G401 (cell line): Measurements from ENCODE around the gene PADI1. TPM values are rescaled to one million over a fixed set of nuclear protein-coding genes. Genes with fewer than 3 reads are reported as not detected.

Source experiments
- DNase-seq: peaks from one replicate; pipeline ENCODE4 v3.0.0-alpha.2; 2015; ENCODE audit warnings: low spot score
- in situ Hi-C: cut with HindIII; loops from 2 replicates; pipeline ENCODE4 v1.10.0; 2016; ENCODE audit warnings: low sequenced_read_pairs, mixed read lengths
- total RNA-seq: library from RNA; depleted of rRNA; stranded (reverse); fragments of >200 nt; shearing (Covaris generic); gene quantifications from 2 replicates; pipeline ENCODE4 v1.2.3, GENCODE V29; 2014; rRNA removed

PADI1 gene
- total RNA-seq, 1 experiment from 2014 or later, result not detected

DNA sequence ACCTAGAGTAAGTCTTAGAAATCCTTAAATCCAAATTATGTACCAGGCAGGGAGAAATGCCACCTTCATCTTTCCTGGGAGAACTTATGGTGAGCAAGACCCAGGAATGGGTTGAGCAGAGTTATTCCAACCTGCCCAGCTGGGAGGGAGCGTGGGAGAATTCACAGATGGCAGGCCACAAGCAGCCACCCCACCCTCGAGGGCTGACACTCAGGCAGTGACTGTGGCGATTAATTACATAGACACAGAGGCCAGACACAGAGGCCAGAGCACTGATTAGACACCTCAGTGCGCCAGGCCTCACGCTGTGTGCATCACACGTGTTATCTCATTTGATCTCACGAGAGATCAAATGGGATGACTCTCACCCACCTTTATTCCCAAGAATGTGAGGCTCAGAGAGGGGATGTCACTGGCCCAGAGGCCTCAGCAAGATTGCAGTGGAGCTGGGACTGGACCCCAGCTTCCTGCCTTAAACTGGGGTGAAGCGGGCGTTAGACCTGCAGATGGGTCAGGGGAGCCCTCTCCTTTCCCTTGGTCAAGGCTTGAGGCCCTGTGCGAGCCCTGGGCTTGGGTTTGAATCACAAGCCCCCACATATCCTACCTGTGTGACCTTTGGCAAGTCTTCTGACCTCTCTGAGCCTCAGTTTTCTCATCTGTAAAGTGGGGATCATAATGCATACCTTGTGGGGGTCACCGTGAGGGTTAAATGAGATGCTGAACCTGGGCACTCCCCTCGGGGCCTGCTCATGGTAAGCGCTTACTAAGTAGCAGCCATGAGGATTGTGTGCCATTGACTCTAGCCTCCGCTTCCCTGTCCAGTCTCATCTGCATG, 74.3 kb downstream of the PADI1 start:
- in situ Hi-C loops, result no loop called here
- DNase-seq, result no peak

DNA sequence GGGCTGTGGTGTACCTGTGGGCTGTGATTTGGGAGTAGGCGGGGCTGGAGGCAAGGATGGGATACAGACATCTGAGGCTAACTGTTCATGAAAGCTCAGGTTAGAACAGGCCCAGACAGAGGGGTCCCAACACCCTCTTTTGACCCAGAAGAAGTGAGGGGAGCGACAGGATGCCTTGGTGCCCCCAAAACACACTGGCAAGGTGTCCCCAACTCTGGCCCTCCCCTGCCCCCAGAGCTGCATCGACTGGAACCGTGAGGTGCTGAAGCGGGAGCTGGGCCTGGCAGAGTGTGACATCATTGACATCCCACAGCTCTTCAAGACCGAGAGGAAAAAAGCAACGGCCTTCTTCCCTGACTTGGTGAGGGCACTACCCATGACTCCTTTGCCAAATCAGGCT, 75.5 kb downstream of the PADI1 start:
- in situ Hi-C loops, result no loop called here
- DNase-seq, result no peak

DNA sequence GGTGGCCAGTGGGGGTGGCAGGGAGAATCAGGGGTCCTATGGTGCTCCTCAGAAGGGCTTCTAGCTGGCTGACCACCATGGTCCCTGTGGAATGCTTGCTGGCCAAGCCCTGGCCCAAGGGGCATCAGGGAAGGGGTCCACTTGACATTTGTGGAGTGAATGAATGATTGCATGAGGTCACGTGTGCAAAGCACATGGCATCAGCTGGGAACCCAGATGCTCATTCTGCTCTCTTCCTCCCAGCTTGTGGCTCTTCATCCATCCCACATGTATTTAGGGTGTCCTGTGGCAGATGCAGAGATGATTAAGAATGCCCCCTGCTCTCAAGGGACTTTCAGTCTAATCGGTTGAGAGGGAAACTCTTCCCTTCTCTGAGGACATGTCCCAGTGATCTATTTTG, 76.0 kb downstream of the PADI1 start:
- no peak for DNase-seq

DNA sequence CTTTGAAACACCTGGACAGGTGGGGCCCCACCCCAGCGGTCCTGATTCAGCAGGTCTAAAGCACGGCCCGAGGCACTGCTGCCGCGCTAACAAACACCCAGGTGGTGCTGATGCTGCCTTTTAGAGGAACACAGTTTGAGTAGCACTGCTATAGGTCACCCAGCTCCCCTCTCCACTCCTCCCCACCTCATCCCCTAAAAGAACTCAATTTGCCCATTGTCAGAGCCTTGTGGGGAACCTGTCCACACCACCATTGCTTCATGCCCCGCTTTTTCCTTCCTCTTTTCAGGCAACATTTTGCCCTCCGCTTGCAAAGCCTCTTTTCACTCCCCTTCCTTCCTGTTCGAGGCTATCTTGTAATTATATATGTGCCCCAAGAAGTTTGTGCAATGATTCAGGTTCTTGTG, 76.8 kb downstream of the PADI1 start:
- in situ Hi-C loops, result no loop called here
- no peak for DNase-seq

More for the DNA sequence above, 76.0 kb downstream of the PADI1 start:
- in situ Hi-C loops, result no loop called here

DNA sequence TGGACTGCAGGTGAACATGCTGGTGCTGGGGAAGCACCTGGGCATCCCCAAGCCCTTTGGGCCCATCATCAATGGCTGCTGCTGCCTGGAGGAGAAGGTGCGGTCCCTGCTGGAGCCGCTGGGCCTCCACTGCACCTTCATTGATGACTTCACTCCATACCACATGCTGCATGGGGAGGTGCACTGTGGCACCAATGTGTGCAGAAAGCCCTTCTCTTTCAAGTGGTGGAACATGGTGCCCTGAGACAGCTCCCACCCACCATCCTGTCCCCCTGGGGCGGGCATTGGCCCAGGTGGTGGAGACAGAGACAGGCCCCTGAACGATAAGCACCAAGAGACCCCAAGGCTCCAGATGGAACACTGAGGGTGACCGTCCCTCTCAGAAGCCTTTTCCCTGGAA, 77.9 kb downstream of the PADI1 start:
- in situ Hi-C loops, result no loop called here

DNA sequence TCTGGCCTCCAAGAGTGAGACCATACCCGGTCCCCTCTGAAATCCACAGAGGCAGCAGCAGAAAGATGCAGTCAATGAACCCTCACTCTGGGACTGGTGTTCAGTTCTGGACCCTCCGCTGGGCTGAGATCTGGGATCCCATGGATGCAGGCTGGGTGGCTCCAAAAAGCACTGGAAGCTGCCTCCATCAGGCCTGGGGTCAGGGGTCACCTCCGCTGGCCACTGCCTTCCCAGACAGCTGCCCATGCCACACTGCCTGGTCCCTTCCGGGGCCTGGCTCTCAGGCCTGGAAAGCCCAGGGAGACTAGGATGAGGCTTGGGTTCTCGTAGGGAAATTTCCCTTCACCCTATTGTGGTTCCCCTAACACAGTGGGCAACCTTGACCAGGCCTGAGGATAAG, 81.7 kb downstream of the PADI1 start:
- in situ Hi-C loops, result no loop called here
- DNase-seq, result no peak

More for the DNA sequence above, 77.9 kb downstream of the PADI1 start:
- no peak for DNase-seq

DNA sequence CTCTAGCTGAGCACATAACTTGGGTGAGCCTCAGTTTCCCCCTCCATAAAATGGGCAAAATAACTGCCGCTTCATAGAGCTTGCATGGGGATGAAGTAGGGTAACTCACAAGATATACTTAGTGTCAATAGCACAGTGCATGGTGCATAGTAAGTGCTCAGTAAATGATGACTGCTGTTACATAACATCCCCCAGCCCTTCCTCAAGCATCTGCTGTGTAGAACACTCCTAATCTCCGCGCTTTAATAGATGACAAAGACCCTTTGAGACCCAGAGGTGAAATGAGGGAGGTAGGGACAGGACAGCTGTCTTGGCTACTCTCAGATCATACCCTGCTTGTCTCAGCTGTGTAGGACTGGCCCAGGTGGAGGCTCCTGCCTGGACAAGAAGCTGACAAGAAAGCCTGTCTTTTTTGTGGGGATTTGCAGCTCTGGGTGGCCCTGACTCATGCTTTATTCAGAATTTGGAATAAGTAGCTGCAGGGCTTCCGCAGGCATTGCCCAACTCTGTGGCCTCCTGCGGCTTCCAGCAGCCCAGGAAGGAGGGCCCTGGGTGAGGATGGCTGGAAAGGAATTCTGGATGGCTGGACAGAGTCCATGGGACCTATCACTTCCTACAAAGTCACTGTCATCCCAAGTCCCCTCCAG, 82.3 kb downstream of the PADI1 start:
- in situ Hi-C loops, result no loop called here
- DNase-seq, result no peak

DNA sequence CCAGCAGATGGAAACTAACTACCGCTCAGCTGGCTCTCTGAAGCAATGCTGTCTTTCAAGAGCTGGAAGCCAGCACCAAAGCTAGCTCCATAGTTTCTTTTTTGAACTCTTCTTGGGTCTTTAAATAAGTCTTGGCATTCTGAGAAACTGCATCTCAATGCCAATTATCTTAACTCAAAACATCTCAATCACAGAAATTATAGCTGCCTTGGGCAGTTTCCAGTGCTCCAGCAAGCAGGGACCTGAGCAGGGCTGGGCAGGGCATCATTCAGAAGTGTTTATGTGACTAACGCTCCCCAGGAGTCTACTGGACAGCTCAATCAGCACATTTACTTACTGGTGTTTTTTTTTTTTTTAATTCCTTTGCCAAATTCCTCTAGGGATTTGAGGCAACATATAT, 84.8 kb downstream of the PADI1 start:
- DNase-seq, result no peak
- in situ Hi-C loops, result no loop called here

DNA sequence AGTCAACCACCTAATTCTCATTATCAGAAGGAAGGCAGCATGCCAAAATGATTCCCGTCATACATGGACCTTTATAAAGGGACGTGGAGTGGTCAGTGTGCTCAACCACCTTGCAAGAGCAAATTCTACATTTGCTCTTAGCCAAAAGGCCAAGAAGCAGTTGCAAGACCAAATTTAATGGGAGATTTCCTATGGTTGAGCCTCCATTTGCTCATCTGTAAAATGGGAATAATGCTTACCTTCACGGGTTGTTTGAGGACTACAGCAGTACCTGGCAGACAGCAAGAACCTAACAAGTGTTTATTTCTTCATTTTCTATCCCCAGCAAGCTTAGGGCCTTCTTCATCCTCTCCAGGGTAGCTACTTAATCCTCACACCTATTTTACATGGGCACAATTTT, 85.6 kb downstream of the PADI1 start:
- DNase-seq, result no peak
- in situ Hi-C loops, result no loop called here

DNA sequence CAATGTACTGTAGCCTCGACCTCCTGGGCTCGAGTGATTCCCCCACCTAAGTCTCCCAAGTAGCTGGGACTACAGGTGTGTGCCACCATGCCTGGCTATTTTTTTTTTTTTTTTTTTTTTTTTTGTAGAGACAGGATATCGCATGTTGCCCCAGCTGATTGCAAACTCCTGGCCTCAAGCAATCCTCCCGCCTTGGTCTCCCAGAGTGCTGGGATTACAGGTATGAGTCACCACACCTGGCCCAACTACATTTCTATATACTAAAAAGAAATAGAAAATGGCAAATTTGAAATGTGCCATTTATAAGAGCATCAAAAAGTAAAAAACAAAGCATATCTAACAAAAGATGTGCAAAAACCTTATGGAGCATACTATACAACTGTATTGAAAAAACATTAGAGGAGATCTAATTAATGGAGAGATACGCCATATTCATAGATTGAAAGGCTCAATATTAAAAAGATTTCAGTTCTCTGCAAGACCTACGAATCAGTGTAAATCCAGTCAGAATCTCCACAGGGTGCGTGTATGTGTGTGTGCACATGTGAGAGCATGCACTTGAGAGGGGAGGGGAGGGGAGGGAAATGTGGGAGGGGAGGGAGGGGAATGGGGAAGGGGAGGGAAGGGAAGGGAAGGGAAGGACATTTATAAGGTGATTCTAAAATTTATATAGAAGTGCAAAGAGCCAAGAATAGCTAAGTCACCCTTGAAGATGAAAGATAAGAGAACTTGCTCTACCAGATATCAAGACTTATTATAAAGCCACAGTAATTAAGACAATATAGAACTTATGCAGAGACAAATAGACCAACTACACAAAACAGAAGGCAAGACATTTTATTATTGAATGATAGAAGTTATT, 87.6 kb downstream of the PADI1 start:
- DNase-seq, result no peak
- in situ Hi-C loops, result no loop called here

DNA sequence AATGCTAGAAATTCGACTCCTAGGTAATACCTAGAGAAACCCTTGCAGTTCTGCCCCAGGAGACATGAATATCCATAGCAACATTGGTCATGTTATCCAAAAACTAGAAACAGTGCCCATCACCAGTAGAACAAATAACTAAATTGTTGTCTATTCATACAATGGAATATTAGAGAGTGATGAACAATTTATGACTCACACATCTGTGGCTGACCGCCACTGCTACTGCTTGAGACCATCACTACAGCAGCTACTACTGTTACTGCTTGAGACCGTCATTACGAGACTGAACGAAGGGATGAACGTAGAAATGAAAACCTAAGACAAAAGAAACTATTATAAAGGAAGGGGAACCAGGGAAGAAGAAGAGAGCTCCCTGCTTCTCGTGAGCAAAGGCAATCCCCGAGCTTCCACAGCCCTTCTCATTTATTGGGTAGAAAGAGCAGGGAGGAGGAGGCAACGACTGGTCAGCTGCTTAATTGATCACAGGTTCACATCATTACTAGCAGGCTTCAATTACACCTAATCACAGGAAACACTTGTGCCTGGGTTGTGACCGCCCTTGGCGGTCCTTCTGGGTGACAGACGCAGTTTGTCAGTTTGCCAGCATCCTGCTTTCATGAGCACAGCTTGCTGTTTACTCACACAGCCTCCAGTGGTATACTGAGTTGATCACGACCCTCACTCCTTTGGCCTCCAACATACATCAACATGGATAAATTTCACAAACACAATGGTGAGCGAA, 88.9 kb downstream of the PADI1 start:
- DNase-seq, result no peak
- in situ Hi-C loops, result no loop called here

DNA sequence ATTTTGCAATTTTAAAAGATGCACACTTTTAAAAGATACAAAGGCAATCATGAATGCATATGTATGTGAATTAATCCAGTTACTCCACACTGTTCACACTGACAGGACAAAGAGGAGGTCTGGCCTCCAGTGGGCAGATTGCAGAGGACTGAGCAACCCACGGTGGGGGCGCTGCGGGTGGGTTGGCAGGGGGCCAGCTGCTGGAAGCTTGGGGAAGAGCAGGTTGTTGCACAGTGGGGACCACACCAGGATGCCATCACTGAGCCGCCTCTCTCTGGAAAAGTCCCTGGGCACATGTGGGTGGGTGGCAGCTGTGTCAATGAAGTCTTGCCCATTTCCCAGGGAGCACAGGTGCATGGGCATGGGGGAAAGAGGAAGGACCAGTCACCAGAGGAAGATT, 90.4 kb downstream of the PADI1 start:
- no peak for DNase-seq
- in situ Hi-C loops, result no loop called here

Other genes starting within 250 kb of the PADI1 start
- 55.9 and 62.4 TPM in 2 replicates for gene MFAP2, start 224.5 kb upstream of the PADI1 start, total RNA-seq
- 34.5 and 38.9 TPM in 2 replicates for gene ATP13A2, start 193.2 kb upstream of the PADI1 start, total RNA-seq
- gene SDHB, start 151.1 kb upstream of the PADI1 start, total RNA-seq, result 192 and 214 TPM in 2 replicates
- gene PADI2, start 85.7 kb upstream of the PADI1 start, total RNA-seq, result 0.10 and 0.62 TPM in 2 replicates
- 0.31 and 0.41 TPM in 2 replicates for gene PADI3, start 44.0 kb downstream of the PADI1 start, total RNA-seq
- gene PADI4, start 103.1 kb downstream of the PADI1 start, total RNA-seq, result not detected in 2 replicates
- not detected in 2 replicates for gene PADI6, start 167.1 kb downstream of the PADI1 start, total RNA-seq
- gene RCC2, start 234.5 kb downstream of the PADI1 start, total RNA-seq, result 120 and 129 TPM in 2 replicates